ENCODE data around the gene CLDN17. TPM values are rescaled to one million over a fixed set of nuclear protein-coding genes. Genes with fewer than 3 reads are reported as not detected.

Gene CLDN17
- polyA plus RNA-seq, 3 donors: not detected

DNA sequence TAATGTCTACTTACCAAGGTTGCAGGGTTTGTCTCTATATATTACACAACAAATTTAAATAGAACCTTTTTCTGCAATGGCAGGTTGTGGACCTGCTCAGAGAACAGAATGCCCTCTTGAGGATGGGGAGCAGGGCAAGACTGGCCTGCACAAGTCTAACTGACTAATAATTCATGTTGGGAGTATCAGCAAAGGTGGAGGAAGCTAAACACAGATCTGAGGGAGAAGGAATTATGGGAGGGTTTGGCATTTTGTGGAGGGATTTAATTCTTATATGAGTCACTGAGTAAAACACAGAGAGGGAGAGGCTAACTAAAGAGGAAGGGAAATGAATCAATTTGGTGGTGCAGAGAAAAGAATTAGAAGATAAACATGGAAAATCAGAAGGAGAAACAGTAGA, 40.0 kb downstream of the CLDN17 start:
- no peak for DNase-seq

GRCh38 chr21:30117631-30118030, 49.0 kb downstream of the CLDN17 start:
- DNase-seq: no peak

- DNase-seq: no peak
Measured at GRCh38 chr21:30116479-30116878, 50.1 kb downstream of the CLDN17 start.

Other genes starting within 250 kb of the CLDN17 start
- 1 to 10 TPM; 1.5 to 2.0 (median 1.7) TPM for gene GRIK1, start 226.8 kb downstream of the CLDN17 start, polyA plus RNA-seq (ENCODE audit: insufficient read length in 3 of 3)
- 10 to 100 TPM; 54.3 to 70.9 (median 56.5) TPM for gene CLDN8, start 49.3 kb upstream of the CLDN17 start, polyA plus RNA-seq (ENCODE audit: insufficient read length in 3 of 3)
- not detected for gene KRTAP24-1, start 116.1 kb upstream of the CLDN17 start, polyA plus RNA-seq (ENCODE audit: insufficient read length in 3 of 3)
- not detected for gene KRTAP25-1, start 122.7 kb upstream of the CLDN17 start, polyA plus RNA-seq (ENCODE audit: insufficient read length in 3 of 3)
- not detected for gene KRTAP26-1, start 153.5 kb upstream of the CLDN17 start, polyA plus RNA-seq (ENCODE audit: insufficient read length in 3 of 3)
- not detected for gene KRTAP27-1, start 170.9 kb upstream of the CLDN17 start, polyA plus RNA-seq (ENCODE audit: insufficient read length in 3 of 3)
- not detected for gene KRTAP23-1, start 181.8 kb upstream of the CLDN17 start, polyA plus RNA-seq (ENCODE audit: insufficient read length in 3 of 3)
- gene KRTAP13-2, start 205.5 kb upstream of the CLDN17 start, polyA plus RNA-seq (ENCODE audit: insufficient read length in 3 of 3): not detected
- not detected for gene KRTAP13-1, start 229.2 kb upstream of the CLDN17 start, polyA plus RNA-seq (ENCODE audit: insufficient read length in 3 of 3)

All from renal pelvis (tissue), 4 donors.